ENCODE measurements around the gene FFAR4.

Gene FFAR4

DNA sequence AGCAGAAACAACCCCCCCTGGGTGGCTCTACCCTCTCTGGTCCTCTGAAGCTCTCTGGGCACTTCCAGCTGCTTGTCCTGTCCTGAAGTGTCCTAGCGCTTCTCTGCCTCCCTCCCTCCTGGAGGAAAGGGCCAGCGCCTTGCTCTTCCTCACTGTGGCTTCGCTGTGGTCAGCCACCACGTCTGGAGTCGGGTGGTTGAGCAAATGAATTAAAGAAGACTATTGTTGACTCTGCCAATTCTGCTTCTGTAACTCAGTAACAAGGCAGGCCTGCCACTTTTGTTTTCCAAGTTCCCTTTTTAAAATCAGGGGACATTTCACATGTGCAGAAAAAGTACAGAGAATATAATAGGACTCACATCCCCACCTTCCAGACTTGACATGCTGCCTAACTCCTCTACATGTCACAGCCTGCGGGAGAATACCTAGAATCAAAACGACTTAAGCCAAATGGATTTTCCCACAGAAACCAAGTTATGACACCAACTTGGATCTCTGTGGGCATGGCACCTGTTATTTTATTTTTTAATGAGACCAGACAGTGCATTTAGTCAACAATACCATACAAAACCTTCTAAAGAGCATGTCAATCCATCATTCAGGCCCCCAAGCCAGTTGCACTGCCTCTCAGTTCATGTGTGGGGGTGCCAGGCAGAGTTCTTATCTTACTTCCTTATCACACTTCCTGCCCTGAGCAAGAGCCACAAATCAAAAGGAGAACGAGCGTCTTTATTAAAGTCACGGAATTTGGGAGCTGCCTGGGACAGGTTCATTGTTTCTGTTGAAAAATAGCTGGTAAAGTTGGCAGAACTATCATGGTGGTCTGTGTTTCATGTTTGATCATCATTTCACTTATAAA lies 6.8 kb downstream of the FFAR4 start:
- no peak for DNase-seq

DNA sequence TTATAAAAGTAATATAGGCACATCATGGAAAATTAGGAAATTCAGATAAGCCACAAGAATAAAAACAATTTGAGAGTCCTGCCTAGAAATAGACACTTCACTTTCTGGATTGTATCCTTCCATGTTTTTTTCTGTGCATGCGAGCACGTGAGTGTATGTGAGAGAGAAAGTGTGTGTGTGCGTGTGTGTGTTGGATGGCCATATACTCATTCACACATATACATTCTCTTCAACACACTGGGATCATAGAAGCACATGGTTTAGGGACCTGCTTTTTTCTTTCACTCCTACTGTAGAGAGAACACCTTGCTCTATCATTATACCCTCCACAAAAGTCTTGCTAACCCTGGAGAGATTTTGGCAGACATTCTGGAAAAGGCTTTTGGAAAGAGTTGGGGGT lies 7.5 kb downstream of the FFAR4 start:
- no peak for DNase-seq

DNA sequence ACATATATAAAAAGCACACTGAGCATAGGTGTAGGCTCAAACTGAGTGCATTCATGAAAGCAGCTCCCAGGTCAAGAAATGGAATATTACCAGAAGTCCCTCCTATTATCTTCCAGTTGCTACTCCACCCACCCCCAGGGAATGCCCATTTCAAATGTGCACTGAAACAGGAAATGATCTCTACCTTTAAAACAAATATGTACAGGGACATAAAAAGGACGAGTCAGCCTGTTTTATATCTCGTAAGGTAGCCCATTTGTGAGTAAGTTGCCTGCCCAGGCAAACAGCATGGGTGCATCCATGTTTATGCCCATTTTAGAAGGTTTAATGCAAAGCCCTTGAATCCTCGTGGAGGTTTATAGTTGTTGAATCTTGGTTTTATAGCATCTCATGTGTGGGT lies 10.4 kb downstream of the FFAR4 start:
- no peak for DNase-seq

DNA sequence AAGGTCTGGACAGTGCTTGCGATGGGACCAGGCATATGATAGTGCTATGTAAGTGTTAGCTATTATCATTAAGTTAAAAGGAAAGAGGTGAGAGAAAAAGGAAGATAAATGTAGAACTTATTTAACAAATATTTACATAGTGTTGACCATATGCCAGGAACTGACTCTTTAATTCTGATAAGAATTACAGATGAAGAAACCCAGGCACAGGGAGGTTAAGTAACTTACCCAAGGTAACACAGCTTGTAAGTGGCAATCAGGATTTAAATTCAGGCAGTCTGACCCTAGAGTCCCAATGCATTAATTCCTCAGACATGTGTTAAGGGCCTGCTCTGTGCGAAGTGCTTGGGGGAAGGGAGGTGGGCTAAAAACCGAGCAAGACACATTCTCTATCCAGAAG lies 11.1 kb downstream of the FFAR4 start:
- no peak for DNase-seq

DNA sequence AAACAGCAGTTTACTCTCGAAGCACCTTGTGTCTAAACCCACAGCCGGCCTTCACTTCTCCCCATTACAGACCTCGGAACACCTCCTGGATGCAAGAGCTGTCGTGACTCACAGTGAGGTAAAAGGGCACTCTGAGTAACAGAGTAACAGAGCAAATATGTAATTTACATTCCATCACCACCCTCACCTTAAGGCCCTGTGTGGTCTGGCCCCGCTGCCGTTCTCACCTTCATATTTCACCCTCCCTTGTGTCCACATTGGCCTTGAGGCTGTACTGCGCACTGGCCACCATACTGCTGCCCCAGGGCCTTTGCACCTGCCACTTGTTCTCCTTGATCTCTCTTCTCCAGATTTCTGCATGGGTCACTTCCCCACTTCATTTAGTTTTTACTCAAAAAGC lies 12.6 kb downstream of the FFAR4 start:
- DNase-seq: no peak

DNA sequence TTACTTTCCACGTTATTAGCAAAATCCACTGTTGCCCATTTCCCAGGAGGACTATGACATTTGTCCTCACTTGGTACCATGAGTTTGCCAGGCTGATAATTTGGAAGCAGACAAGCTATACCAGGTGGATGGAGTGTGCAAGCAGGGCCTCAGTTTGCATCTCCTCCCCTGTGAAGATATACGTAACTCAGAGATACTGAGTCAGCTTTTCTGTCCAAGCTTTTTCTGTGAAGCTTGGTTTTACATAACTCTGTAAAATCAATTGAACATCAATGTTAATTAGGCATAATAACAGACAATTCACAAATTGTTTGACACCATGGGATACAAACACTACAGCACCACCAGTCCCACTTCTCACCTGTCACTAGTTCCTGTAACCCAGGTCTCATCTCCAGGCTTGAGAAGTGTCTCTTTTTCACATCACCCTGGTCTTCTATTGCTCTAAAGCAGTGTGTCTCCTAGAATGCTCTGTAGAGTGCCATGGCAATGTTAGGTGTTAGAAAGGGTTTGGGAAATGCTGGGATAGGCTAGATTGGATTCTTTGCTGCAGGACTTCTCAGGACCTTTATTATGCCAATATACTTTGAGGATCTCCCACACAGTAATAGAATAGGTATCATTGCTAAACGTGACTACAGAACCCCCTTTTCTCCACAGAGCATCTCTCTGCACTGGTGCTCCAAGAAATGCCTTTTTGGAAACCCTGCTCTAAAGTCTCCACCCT lies 13.7 kb downstream of the FFAR4 start:
- no peak for DNase-seq

DNA sequence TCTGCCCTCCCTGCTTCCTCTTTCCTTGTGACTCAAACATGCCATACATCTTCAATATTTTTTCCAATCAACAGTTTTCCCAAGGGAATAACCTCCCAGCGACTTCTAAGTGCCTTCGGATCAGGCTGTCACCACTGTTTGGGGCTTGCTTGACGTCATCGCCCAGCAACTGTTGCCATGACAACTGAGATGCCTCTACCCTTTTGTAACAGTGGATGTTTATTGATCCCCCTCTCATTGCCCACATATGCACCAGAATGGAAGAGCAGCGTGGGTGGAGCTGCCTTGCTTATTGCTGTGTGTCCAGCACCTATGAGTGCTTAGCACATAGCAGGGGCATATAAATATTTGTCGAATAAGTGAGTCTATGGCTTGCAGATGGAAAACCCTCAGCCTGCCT lies 14.4 kb downstream of the FFAR4 start:
- DNase-seq: peak; percentile 41

DNA sequence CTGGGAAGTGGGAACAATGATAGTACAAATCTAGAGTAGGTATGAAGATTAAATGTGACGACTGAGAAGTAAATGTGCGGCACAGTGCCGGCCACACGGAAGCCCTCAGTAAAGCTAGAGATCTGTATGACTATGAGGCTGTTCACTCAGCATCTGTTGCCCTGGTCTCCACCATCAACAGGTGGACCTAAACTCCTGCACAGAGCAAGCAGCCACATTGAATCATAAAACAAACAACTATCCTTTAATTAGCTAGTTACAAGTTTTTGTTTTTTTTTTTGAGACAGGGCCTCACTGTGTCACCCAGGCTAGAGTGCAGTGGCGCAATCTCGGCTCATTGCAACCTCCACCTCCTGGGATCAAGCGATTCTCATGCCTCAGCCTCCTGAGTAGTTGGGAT lies 18.0 kb downstream of the FFAR4 start:
- no peak for DNase-seq

DNA sequence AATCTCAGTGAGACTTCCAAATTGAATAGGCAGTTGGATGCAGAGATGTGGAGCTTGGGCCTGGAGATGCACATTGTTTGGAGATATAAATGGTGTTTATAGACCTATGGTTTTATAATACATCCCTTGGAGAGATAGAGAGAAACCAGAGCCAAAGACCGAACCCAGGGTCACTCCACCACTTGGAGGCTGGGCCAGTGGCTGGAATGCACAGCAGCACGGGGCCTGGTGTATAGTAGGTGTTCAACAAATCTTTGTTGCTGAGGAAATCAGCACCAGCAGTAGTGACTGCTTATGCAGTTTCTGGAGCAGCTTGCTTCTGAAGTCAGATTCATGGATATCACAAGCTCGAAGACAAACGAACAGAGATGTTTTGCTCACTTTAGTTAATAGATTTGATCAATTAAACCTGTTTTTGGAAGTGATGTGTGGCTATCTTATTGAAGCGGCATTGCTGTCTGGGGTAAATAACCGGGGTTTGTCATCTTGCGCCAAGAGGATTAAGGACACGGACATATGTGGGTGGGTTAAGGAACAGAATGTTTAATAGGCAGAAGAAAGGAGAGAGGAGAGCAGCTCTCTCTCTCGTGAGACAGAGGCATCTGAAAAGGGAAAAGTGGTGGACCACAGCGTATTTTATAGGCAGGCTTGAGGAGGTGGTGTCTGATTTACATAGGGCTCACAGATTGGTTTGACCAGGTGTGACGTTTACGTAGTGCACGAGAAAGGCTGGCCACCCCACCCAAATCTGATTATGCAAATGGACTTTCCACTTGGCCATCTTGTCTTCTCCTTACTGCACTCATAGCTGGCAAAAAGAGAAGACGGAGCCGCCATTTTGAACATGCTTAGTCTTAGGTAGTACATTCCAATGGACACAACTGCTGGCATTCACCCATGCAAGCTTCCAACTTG lies 23.4 kb downstream of the FFAR4 start:
- DNase-seq: no peak

DNA sequence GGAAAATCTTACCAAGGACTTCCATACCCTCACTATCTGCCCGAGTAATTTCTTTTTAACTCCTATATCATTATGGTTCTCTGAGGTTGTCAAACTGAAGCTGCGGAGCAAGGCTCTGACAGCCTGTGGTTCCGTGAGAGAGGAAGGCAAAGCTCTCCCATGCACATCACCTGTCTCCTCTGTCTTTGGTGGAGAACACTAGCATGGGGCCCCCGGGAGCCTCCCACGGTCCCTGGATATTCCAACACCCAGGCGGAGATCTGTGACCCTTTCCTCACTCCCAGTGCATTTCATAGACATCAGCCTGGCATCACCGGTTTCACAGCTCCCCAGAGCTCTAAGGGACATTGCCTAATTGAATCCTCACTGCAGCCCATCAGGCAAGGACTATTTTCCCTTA lies 24.2 kb downstream of the FFAR4 start:
- DNase-seq: no peak

DNA sequence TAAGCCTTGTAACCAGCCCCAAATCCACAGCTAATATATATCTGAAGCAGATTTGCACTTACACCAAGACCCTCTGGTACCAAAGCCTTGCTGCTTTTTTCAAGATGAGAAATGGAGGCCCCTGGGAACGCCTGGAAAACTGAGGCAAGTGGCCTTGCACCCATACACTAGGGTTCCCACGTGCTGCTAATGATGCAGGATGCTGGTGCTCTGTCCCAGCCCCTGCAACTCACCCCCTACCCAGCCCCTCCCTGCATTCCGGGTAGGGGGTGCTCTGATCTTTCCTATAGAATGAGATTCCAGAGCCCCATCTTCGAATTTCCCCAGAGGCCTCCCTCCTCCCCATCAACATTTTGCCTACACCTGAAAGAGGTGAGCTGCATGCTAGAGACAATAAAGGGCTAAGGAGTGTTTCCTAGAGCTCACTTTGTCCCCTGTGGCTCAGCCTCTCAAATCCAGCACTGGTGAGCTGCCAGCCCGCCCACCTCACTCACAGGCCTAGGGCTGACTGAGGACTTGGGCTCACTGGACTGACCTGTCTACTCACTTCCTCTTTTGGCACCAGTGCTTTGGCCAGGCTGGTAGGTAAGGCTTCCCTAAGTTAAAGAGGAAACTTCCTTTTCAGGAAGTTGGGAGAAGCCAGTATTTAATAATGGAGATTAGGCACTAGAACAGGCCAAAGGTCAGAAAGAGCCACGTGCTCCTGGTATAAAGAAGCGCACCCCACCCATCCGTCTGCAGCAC lies 24.8 kb downstream of the FFAR4 start:
- no peak for DNase-seq

DNA sequence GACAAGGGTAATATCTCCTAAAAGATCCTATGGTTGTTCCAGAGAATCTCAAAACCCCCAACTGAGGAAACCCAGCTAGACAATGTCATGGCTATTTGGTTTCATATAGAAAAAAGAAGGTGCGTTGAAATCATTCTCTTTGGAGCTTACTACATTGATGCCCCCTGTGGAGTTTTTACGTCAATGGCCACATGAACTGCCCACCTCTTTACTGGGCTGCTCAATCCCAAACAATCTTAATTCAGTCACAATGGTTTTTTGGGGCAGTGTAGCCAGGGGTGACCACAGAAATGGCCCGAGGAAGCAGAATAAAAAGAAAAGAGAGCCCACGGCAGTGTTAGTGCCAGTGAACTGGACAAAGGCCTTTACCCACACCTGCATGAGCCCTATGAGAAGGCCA lies 26.8 kb downstream of the FFAR4 start:
- no peak for DNase-seq

DNA sequence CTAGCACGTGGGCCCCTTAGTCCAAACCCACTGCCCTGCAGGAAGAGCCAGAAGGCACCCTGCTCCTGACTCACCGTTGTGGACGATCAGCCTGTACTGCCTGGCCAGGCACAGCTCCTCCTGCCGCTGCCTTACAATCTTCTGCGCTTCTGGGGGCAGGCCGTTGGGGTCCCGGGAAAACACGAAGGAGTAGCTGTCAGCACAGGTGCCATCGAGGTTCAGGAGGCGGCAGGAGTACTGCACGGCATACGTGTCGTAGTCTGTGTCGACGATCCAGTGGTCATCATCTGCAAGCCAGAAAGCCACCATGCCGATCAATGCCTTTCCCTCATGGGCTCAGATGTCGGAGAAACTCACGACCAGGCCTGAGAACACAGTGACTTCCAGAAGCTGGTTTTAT lies 27.3 kb downstream of the FFAR4 start:
- DNase-seq: no peak

DNA sequence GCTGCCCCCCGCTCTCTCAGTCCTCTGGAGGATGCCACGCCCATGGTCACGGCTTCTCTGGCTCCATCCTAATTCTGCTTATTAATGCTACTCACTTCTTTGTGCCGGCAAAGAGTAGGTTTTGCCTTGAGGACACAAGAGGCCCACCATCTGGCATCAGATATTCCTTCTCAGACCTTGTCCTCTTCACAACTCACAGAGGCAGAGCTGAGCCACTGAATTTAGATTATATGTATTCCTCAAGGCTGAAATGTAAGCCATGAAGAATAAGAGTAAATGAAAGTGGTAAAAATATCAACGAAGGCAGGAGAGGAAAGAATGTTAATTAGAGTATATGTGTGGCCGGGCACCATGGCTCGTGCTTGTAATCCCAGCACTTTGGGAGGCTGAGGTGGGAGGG lies 28.1 kb downstream of the FFAR4 start:
- DNase-seq: no peak

DNA sequence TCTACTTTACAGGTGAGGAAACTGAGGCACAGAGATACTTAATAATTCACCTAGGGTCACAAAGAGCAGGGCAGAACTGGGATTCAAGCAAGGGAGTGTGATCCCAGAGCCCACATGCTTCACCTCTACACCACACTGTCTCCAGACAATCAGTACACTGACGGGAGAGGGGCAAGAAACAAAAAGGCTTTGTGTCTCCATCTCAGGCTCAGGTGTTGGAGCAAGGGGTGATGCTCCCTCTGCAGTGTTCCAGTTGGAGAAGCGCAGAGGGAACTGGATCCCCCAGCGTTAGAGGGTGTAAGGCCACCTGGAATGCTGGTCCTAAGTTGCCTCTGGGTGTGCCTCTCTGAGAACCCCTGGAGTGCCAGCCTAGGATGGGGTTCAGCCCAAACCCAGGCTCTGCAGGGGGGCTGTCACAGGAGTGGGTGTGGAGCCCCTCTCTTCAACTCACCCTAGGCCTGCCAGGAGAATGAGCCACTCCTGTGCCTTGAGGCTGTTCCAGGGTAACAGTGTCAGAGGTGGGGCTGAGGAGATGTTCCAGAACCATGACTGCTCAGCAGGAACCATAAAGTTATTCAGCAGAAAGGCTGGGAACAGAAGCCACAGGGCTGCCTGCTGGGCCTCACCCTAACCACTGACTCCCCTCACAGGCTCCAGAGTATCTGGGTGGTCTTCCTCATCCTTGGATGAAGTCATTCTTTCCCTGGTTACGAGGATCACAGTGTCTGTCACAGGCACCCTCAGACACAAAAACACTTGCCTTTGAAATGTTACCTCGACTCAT lies 29.1 kb downstream of the FFAR4 start:
- DNase-seq: peak; percentile 38

DNA sequence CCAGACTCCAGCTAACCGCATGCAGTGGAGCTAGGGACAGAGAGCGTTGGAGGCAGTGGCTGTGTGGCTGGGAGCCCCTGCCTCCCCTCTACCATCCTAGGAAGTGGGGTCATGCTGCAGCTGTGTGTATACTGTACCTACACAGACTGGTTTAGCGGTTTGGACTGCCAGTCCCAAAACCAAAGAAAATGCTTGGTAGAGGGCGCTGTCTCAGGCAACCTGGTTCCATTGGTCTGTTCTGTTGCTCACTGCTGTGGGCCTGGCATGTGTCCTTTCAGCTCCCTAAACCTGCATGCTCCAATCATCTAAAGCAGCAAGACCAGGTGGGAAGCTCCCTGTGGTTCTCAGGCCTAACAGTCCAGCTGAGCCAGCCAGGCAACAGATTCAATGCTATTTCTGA lies 30.1 kb downstream of the FFAR4 start:
- no peak for DNase-seq

DNA sequence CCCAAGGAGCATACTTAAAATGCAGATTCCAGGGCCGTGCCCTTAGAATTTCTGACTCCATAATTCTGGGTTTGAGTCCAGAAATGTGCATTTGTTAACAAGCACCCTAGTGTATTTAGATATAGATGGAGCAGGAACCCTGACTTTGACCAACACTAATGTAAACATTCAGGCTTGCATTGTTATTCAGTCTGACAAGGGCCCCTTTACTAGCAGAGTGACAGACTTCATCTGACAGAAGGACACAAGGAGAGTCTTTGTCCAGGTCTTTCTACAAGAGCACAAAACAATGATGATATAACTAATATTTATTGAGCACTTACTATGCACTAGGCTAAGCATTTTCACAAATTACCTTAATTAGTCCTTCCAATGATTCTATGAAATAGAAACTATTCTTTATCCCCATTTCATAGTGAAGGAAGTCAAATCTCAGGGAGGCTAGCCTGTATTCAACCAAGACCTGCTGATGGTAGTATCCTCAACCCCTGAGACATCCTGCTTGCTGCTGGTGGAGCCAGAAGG lies 30.7 kb downstream of the FFAR4 start:
- no peak for DNase-seq

DNA sequence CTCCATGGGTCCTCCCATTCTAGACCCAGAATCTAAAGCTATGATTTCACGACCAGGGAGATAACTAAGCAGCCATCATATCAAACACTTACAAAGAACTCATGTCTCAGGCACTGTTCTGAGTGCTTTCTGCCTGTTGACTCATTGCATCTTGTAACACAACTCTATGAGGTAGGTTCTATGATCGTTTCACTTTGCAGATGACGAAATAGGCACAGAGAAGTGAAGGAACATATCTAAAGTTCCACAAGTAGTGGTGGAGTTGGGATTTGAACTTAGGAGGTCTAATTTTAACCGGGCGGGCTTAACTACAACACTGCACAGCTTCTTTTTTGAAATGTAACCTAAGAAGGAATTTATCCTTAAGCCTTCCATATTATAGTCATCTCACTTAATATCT lies 31.7 kb downstream of the FFAR4 start:
- DNase-seq: no peak

DNA sequence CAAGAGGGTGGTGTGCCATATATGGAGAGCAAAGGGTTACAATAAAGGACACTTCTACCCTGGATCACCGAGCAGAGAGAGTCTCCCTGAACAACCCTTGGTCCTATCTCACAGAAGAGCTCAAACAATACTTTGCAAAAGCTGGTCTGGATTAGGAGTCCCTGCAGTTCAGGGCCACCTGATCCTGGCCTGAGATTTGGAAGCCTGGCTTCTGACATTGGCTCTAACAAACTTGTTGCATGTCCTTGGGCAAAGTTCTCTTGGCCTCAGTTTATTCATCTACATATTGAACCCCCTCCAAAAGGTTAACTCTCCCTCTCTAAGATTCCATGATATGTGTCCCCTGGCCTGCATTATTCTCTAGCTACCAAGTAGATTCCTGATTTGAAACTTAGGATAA lies 32.9 kb downstream of the FFAR4 start:
- DNase-seq: no peak

DNA sequence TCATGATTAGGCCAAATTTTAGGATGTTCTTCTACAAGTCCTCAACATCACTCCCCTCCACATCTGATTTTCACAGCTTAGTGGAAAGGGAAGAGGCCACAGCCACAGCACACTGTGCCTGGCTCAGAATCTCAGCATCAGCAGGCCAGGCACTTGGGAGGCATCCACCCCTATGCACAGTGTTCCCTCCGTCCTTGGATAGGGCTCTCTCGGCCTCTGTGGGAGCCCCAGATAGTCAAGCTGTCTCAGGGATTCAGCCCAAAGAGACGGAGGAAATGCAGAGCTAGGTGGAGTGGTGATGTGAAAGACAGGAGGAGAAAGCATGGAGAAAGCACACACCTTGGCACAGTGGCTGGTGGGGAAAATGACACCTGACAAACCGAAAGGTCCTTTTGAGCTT lies 33.3 kb downstream of the FFAR4 start:
- no peak for DNase-seq

DNA sequence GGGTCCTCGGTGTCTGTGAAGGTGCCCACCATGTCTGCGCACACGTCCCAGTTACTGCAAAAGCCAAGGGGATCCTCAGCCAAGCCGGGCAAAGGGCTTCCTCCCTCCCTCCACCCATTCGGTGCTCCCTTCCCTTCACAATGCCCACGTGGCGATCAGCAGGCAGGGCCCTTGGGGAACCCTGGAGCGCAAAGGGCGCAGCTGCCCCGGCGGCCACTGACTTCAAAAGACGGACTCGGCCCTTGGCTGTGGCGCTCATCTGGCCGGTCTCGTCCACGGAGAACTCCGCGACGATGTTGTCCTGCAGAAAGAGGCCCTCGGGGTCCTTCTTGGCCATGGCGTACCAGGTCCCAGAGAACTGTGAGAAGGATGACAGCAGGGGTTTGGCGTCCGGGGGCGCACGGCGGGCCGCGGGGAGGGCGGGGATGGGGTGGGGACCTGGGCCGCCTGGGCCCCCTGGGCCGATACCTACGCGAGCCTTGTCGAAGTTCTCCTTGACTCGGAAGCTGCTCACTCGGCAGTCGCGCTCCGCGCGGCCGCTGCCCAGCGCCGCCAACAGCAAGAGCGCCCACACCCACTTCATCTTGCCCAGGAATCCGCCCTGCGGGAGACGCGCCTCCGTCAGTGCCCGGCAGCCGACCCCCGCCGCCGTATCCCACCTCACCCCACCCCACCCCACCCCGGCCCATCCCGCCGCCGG lies 34.1 kb downstream of the FFAR4 start:
- DNase-seq: peak; percentile 35

Data from fibroblast of skin of right biceps (primary cell).